Loucy (cell line): ENCODE results near the gene SYT13.

ENCODE experiments used
- EZH2phosphoT487 ChIP-seq: fragments of 200-600 bp; IDR thresholded peaks from 2 replicates; pipeline ENCODE4 v1.6.1; 2018; ENCODE audit warnings: antibody characterized with exemption, mild to moderate bottlenecking, moderate library complexity, borderline replicate concordance
- TF ChIP-seq, protein P1 (sequence below): fragments of 200-600 bp; sonication (generic); conservative IDR thresholded peaks from 2 replicates; pipeline ENCODE4 v1.5.1; 2014; ENCODE audit warnings: mild to moderate bottlenecking, antibody characterized with exemption, low read length

DNA sequence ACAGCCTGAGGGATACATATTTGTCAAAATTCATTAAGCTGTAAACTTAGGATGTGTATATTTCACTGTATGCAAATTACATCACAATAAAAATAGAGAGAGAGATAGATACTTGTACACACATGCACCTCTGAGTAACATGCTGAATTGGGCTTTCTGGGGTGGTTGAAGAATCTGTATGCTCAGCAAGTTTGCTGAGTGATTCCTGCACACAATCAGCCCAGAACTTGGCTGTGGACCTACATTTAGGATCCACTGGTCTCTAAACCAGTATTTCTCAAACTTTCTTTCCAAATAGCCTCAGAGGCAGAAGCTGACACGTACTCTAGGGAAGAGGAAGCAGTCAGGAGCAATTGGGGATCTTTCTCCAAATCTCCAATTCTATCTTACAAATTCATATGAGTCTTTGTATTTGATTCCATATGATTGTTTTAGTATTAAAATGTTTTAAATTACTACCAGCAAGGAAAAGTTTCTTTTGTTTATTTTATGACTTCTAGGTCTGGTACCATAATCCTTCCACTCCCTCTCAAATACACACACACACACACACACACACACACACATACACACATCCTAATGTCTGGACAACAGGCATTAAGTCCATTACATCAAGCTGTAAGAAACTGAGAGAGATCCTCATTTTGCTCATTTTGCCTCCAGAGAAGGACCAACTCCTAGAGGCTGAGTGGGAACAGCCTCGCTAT, 20.0 kb downstream of the SYT13 start:
- TF ChIP-seq, protein P1, sequence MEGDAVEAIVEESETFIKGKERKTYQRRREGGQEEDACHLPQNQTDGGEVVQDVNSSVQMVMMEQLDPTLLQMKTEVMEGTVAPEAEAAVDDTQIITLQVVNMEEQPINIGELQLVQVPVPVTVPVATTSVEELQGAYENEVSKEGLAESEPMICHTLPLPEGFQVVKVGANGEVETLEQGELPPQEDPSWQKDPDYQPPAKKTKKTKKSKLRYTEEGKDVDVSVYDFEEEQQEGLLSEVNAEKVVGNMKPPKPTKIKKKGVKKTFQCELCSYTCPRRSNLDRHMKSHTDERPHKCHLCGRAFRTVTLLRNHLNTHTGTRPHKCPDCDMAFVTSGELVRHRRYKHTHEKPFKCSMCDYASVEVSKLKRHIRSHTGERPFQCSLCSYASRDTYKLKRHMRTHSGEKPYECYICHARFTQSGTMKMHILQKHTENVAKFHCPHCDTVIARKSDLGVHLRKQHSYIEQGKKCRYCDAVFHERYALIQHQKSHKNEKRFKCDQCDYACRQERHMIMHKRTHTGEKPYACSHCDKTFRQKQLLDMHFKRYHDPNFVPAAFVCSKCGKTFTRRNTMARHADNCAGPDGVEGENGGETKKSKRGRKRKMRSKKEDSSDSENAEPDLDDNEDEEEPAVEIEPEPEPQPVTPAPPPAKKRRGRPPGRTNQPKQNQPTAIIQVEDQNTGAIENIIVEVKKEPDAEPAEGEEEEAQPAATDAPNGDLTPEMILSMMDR: no peak
- no peak for TF ChIP-seq EZH2phosphoT487
